ENCODE data around the gene KDM4E.
"Not testable (repeated sequence)": the region's sequence is repeated elsewhere in the genome, so short reads cannot be mapped to it uniquely, and the experiment has no call there.

The KDM4E gene

GRCh38 chr11:95024958-95025357, at the start of gene KDM4E:
KDM4E (plus strand) TSS chr11:95025258; CDS start chr11:95025558, 300 bp downstream.
- no peak for DNase-seq (ENCODE audit: low read depth)

- no peak for DNase-seq (ENCODE audit: low read depth)
Observed at GRCh38 chr11:94975599-94975998, 49.5 kb upstream of the KDM4E start.

- DNase-seq (ENCODE audit: low read depth), result no peak
Observed at GRCh38 chr11:94987378-94987777, 37.7 kb upstream of the KDM4E start.

DNA sequence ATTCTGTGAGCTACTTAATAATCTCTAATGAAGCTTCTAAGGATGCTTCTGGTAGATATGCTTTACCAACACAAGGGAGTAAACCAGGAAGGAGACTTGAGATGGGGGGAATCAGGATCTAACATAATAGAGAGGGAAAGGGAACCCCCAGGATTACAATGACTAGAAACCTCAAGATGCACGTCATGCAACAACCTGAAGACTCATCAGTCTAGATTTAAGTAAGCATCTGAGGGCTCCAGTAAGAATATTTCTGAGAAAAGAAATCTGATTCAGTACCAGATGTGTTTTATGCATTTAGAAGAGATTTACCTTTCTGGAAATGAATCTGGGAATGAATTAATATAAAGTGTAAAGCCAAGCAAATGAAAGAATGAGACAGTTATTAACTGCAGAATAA, 36.3 kb upstream of the KDM4E start:
- DNase-seq (ENCODE audit: low read depth), result no peak

- no peak for DNase-seq (ENCODE audit: low read depth)
Observed at GRCh38 chr11:94993400-94993943, 31.6 kb upstream of the KDM4E start.

DNA sequence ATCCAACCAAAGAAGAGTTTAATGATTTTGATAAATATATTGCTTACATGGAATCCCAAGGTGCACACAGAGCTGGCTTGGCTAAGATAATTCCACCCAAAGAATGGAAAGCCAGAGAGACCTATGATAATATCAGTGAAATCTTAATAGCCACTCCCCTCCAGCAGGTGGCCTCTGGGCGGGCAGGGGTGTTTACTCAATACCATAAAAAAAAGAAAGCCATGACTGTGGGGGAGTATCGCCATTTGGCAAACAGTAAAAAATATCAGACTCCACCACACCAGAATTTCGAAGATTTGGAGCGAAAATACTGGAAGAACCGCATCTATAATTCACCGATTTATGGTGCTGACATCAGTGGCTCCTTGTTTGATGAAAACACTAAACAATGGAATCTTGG, 27.6 kb upstream of the KDM4E start:
- DNase-seq (ENCODE audit: low read depth), result no peak

GRCh38 chr11:94998285-94998684, 26.8 kb upstream of the KDM4E start:
- no peak for DNase-seq (ENCODE audit: low read depth)

DNA sequence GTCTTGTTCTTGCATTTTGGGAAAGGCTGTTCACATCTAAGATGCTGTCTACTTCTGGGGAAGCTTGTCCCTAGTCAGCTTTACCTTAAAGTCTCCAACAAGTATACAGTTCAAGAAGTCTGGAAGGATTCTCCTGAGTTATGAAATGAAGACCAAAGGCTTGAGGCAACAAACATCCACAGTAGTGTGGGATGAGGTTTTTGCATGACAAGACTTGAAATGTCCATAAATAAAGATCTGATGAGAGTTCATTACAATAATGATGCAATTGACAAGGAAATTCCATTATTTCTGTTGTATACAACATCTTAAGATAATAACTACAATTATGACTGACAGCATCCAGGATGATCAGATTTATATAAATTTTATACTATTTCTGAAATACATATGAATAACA, 21.3 kb upstream of the KDM4E start:
- DNase-seq (ENCODE audit: low read depth), result no peak

DNA sequence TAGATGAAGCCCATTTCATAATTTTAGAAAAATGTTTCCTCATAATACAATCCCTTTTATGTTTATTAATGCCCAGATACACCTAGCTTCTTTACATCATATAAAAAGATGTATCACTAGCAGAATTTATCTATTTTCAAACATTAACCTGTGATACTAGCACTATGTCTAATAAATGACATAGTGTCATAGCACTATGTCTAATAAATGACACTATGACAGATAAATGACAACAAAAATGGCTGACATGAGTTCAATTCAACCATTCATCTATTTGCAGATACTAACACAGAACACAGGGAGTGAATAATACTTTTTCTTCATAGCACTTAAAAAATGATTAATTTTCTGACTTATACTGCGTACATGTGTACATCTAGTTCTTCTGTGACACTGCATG, 19.4 kb upstream of the KDM4E start:
- DNase-seq (ENCODE audit: low read depth), result no peak

DNA sequence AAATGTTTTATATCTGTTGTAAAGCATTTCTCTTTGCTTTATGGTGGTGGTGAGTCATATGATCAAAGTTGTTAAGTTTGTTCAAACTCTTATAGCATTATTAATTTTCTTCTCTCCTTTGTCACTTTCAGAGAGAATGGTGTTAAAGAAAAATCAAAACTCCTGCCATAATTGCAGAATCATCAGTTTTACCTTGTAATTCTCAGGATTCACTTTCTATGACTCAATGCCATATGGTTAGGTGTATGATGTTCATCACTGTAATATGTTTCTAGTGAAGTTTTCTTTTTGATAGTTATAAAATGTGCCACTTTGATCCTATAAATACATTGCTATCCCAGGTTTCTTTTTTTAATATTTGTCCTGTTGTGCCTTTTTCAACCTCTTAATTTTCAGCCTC, 13.7 kb upstream of the KDM4E start:
- no peak for DNase-seq (ENCODE audit: low read depth)

GRCh38 chr11:95014184-95014821, 10.8 kb upstream of the KDM4E start:
- DNase-seq (ENCODE audit: low read depth), result no peak

GRCh38 chr11:95016139-95016538, 8.9 kb upstream of the KDM4E start:
- DNase-seq (ENCODE audit: low read depth), result no peak

GRCh38 chr11:95021468-95021867, 3.6 kb upstream of the KDM4E start:
- DNase-seq (ENCODE audit: low read depth), result not testable (repeated sequence)

DNA sequence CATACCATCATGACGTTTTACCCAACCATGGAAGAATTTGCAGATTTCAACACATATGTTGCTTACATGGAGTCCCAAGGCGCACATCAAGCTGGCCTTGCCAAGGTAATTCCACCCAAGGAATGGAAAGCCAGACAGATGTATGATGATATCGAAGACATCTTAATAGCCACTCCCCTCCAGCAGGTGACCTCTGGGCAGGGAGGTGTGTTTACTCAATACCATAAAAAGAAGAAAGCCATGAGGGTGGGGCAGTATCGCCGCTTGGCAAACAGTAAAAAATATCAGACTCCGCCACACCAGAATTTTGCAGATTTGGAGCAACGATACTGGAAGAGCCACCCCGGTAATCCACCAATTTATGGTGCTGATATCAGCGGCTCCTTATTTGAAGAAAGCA, 536 bp downstream of the KDM4E start:
- not testable (repeated sequence) for DNase-seq (ENCODE audit: low read depth)

GRCh38 chr11:95028357-95028756, 3.3 kb downstream of the KDM4E start:
- DNase-seq (ENCODE audit: low read depth), result no peak

DNA sequence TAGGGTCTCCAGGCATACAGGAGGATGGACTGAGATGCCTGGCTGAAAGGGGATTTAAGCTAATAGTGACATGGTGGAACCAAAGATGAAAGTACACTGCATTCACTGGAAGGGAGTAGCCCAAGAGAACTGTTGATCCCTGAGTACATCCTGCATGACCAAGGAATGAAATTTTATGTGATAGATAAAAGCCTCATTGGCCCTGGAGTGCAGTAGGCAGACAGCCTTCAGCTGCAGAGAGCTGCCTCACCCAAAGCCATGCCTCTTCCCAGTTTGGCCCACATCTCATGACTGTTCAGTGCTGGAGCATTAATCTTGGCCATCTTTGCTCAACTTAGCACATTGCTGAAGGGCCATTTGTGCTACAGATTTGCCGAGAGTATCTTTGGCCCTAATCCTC, 8.0 kb downstream of the KDM4E start:
- no peak for DNase-seq (ENCODE audit: low read depth)

GRCh38 chr11:95035316-95035715, 10.3 kb downstream of the KDM4E start:
- DNase-seq (ENCODE audit: low read depth), result no peak

- DNase-seq (ENCODE audit: low read depth), result not testable (repeated sequence)
Observed at GRCh38 chr11:95037356-95038035, 12.4 kb downstream of the KDM4E start.

DNA sequence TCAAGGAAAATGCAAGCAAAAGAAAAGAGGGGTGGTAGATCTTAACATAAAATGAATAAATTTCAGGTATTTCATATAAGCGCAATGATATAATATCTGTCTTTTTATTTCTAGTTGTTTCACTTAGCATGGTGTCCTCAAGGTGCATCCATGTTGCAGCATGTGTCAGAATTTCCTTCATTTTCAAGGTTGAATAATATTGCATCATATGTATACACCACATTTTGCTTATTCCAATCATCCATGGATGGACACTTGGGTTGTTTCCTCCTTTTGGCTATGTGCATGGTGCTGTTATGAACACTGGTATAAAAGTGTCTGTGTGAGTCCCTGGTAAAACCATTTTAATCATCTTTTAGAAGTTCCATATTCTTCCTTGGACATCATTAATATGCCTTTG, 17.2 kb downstream of the KDM4E start:
- DNase-seq (ENCODE audit: low read depth), result no peak

- no peak for DNase-seq (ENCODE audit: low read depth)
Observed at GRCh38 chr11:95042906-95043305, 17.8 kb downstream of the KDM4E start.

DNA sequence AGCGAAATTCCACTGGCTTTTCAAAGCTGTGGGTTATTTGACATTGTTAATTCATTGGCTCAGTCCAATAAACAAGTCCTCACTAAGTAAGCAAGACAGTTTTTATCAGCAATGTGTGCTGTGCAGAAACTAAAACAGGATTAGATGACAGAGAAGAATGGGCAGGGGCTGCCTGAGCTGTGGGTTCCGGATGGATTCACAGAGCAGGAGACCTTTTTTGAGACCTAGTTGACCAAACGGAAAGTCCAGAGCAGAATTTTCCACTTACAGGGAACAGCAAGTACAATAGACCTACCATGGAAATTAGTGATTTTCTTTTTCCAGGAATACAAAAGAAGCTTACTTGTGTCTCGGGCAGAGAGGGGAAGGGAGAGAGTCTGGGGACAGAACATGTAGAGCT, 19.0 kb downstream of the KDM4E start:
- no peak for DNase-seq (ENCODE audit: low read depth)

DNA sequence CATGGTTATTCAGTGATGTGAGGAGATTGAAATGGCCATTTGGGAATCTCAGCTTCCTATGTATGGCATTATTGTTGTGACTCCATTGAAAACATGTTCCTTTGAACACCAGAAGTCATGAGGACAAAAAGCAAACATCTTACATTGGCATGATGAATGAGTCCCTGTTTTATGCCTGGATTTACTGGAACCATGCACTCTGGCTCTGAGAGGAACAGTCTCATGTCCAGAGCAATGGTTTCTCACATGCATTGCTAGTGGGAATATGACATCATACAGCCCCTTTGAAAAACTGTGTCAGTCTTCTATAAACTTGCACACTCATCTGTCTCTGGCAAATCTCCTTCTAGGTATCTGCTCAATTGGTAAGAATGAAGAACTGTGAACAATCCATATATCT, 20.8 kb downstream of the KDM4E start:
- DNase-seq (ENCODE audit: low read depth), result no peak

DNA sequence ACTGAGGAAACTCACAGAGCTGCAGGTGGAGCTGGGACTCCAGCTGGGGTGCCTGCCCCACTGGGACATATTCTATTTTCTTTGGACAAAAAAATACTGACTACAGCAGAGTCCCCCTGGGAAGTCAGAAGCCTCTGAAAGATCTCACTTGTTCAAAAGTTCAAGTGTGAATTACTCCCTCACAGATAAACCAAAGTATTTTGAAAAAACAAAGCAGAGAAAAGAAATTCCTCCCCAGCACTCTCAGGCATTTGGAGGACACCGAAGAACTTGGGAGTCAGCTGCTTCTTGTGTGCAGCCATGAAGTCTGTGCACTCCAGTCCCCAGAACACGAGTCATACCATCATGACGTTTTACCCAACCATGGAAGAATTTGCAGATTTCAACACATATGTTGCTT, 24.1 kb downstream of the KDM4E start, which contains the start of gene KDM4F:
Gene KDM4F, plus strand, starts transcription at position 301 of the 400 bp plus-strand sequence.
- DNase-seq (ENCODE audit: low read depth), result not testable (repeated sequence)

Measured in activated T-cell treated with anti-CD3 and anti-CD28 coated beads for 24 hours (primary cell).